NCI-H2227 (cell line): ENCODE results near the gene FMO3.

Experiments used
- DNase-seq: peaks from one replicate; lab custom pipeline; 2025; ENCODE audit not compliant: unreplicated experiment; lab: John Stamatoyannopoulos, UW

FMO3 gene

GRCh38 chr1:171158096-171158495 is 67.4 kb downstream of the FMO3 start:
- DNase-seq, result no peak

- no peak for DNase-seq
Observed at GRCh38 chr1:171158551-171158950, 67.8 kb downstream of the FMO3 start.

GRCh38 chr1:171159148-171159547 is 68.4 kb downstream of the FMO3 start:
- no peak for DNase-seq

- no peak for DNase-seq
Observed at GRCh38 chr1:171160211-171160610, 69.5 kb downstream of the FMO3 start.

GRCh38 chr1:171160639-171161354 is 70.1 kb downstream of the FMO3 start:
- no peak for DNase-seq

- no peak for DNase-seq
Observed at GRCh38 chr1:171161431-171161830, 70.7 kb downstream of the FMO3 start.

- DNase-seq, result no peak
Observed at GRCh38 chr1:171166361-171166760, 75.7 kb downstream of the FMO3 start.
